ENCODE data around the gene CDC14A.

CDC14A gene

DNA sequence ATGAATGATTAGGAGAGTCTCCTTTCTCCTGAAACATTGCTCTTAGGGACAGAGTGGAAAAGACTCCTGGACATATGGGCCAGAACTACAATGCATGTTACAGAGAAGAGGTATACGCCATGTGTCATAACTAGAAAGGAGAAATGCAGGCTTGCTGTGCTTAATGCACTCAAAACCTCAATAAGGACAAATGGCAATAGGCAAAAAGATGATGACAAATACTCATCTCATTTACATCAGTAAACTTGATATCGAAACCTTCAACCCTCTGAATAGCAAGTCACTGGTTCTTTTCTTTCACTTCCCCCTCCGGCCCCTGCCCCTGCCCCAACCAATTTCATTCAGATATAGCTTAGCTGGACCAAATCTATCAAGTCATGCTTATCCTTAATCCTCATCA lies 183.7 kb downstream of the CDC14A start:
- DNase-seq (ENCODE audit: low read depth, low spot score) = no peak

DNA sequence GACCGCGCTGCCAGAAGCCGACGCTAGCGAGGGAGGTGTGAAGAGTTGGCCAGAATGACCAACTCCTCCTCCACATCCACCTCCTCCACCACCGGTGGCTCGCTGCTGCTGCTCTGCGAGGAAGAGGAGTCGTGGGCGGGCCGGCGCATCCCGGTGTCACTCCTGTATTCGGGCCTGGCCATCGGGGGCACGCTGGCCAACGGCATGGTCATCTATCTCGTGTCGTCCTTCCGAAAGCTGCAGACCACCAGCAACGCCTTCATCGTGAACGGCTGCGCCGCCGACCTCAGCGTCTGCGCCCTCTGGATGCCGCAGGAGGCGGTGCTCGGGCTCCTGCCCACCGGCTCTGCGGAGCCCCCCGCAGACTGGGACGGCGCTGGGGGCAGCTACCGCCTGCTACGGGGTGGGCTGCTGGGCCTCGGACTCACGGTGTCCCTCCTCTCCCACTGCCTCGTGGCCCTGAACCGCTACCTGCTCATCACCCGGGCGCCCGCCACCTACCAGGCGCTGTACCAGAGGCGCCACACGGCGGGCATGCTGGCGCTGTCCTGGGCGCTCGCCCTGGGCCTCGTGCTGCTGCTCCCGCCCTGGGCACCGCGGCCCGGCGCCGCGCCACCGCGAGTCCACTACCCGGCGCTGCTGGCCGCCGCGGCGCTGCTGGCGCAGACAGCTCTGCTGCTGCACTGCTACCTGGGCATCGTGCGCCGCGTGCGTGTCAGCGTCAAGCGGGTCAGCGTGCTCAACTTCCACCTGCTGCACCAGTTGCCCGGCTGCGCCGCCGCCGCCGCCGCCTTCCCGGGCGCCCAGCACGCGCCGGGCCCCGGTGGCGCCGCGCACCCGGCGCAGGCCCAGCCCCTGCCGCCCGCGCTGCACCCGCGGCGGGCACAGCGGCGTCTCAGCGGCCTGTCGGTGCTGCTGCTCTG lies 186.9 kb downstream of the CDC14A start:
- DNase-seq (ENCODE audit: low read depth, low spot score) = no peak

DNA sequence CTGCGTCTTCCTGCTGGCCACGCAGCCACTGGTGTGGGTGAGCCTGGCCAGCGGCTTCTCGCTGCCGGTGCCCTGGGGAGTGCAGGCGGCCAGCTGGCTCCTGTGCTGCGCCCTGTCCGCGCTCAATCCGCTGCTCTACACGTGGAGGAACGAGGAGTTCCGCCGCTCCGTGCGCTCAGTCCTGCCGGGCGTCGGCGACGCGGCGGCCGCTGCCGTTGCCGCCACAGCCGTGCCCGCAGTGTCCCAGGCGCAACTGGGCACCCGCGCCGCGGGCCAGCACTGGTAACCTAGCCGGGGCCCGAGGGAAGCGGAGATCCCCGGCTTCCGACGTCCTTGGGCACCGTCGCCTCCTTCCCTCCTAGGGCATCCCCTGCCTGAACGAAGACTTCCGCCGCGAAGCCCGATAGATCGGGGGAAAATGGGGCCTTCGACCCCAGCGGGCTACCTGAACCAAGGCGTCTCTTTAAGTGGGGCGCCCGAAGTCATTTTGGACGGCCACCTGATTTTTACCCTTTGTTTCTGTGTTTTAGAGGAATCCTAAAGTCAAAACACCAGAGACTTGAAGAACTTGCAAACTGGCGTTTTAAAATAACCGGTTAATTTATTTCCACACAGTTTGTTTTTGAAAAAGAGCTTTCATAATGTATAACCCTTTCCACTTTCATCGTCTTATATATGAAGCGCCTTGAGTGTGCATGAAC lies 187.7 kb downstream of the CDC14A start:
- DNase-seq (ENCODE audit: low read depth, low spot score) = no peak

DNA sequence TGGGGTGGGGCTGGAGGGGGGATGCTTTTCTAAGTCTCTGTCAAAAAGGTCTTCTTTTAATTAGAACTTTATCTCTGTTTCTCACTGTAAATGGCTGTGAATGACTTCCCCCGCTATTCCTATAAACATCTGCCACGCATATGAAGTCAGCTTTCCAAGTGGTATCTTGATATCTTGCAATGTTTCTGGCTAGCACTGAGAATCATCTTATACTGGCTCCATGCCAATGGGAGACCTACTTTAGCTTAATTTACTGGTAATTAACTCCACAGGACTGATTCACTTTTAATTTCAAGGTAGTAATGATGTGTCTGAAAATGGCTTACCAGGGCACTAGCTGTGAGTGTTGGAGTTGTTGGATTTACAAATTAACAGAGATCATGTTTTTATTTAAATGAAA lies 190.0 kb downstream of the CDC14A start:
- no peak for DNase-seq (ENCODE audit: low read depth, low spot score)

DNA sequence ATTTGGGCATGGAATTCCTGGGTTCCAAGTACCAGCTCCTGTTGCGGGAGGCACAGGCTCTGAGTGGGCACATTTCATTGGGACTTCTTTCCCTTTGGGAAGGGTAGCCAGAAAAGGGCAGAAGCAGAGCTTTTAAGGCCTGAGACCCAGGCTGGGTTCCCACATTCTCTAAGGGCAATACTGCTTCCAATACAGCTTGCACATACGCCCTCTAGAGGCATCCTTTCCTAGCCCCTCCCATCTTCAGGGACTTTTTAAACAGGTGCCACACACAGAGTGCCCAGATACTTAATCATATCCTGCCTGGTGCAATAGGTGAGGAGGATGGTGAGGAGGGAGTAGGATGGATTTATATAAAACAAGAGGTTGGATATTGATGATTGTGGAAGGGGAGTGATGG lies 191.3 kb downstream of the CDC14A start:
- no peak for DNase-seq (ENCODE audit: low read depth, low spot score)

DNA sequence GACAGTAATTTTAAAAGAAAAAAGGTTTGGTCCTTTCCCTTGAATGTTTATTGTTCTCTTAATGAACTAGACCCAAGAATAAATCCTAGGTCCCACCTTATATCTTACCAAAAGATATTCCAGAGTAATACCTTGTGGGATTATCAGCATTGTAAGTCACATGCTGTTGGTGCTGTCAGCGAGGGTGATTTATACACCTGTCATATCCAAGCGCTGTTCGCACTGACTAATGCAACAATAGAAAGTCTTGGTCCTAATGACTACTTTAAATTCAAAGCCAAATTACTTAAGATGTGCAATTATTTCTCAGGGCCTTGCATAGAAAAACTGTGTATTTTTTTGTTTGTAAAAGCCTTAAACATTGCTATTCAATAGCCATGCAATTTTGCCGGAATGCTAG lies 192.5 kb downstream of the CDC14A start:
- DNase-seq (ENCODE audit: low read depth, low spot score) = no peak

DNA sequence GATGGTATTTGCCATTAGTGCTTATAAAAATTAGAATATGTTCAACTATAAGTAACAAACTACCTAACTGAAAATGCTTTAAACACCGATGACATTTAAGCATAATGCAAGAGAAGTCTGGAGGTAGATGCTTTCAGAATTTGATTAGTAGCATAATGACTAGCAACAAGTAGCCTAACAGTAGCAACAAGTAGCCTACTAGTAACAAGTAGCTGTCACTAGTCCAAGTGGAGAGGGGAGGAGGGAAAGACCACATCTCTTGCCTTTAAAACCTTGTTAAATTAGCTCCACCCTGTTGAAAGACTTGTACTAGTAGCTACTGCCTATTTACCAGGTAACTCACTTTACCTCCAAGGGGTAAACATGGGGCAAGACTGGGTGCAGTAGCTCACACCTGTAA lies 193.5 kb downstream of the CDC14A start:
- no peak for DNase-seq (ENCODE audit: low read depth, low spot score)

DNA sequence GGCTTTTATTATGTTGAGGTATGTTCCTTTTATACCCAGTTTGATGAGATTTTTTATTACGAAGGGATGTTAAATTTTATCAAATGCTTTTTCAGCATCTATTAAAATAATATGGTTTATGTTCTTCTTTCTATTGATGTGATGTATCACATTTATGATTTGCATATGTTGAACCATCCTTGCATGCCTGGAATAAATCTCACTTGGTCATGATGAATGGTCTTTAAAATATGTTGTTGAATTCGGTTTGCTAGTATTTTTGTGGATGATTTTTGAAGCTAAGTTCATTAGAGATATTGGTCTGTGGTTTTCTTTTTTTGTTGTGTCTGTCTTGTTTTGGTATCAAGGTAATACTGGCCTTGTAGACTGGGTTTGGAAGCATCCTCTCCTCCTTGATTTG lies 199.7 kb downstream of the CDC14A start:
- DNase-seq (ENCODE audit: low read depth, low spot score) = no peak

DNA sequence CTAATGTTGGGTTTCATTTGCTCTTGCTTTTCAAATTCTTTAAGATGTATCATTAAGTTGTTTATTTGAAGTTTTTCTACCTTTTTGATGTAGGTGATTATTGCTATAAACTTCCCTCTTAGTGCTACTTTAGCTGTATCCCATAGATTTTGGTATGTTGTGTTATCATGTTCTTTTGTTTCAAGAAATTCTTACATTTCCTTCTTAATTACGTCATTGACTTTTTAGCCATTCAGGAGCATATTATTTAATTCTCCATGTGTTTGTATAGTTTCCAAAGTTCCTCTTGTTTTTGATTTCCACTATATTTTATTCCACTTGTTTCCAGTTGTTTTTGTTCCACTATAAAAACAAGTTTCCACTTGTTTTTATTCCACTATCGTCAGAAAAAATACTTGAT lies 200.6 kb downstream of the CDC14A start:
- DNase-seq (ENCODE audit: low read depth, low spot score) = no peak

DNA sequence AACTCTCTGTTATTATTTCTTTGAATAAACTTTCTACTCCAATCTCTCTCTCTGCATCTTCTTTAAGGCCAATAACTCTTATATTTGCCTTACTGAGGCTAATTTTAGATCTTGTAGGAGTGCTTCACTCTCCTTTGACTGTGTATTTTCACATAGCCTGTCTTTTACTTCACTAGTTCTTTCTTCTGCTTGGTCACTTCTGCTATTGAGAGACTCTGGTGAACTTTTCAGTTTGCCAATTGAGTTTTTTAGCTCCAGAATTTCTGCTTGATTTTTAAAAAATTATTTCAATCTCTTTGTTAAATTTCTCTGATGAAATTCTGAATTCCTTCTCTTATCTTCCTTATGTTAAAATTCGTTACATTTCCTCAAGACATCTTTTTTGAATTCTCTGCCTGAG lies 203.9 kb downstream of the CDC14A start:
- no peak for DNase-seq (ENCODE audit: low read depth, low spot score)

DNA sequence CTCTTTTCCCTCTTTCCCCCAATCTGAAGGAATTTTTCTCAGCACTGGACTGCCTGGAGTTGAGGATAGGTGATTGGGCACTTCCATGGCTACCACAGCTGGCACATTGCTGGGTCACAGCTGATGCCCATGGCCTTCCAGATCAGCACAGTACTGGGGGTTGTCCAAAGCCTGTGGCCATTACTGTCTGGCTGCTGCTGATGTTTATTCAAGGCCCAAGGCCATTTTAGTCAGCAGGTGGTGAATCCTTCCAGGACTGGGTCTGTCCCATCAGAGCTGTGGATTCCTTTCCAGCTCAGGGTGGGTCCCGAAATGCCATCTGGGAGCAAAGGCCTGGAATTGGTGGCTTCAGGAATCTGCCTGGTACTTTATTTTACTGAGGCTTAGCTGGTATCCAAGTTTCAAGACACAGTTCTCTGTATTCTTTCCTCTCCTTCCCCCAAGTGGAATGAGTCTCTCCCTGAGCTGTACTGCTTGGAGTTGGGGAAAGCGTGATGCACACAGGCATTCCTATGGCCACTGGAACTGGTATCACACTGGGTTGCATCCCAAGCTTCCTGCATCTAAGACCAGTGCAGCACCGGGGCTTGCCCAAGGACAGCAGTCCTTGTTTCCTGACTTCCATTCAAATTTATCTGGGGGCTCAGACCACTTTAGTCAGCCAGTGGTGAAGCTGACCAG lies 204.8 kb downstream of the CDC14A start:
- DNase-seq (ENCODE audit: low read depth, low spot score) = no peak

DNA sequence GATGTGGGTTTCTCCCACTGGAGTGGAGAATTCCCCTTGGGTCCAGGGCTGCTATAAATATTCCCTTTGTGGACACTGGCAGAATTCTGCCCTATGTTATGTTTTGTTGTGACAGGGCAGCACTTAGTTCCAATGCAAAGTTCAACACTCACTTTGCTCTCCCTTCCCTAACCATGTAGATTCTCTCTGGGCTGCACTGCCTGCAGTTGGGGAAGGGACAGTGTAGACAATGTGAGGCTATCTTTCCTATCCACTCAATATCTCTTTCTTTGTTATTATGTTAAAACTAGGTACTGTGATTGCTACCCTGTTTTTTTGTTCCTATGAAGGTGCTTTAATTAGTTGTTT lies 205.3 kb downstream of the CDC14A start:
- no peak for DNase-seq (ENCODE audit: low read depth, low spot score)

DNA sequence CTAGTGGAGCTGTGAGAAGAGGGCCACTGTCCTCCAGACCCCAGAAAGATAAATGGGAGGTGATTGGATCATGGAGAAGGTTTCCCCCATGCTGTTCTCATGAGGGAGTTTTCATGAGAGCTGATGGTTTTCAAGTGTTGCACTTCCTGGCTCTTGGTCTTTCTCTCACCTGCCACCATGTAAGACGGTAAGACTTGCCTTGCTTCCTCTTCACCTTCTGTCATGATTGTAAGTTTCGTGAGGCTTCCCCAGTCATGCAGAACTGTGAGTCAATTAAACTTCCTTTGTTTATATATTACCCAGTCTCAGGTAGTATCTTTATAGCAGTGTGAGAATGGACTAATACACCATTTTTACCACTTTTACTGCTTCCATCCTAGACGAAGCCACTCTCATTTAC lies 213.2 kb downstream of the CDC14A start:
- DNase-seq (ENCODE audit: low read depth, low spot score) = no peak

DNA sequence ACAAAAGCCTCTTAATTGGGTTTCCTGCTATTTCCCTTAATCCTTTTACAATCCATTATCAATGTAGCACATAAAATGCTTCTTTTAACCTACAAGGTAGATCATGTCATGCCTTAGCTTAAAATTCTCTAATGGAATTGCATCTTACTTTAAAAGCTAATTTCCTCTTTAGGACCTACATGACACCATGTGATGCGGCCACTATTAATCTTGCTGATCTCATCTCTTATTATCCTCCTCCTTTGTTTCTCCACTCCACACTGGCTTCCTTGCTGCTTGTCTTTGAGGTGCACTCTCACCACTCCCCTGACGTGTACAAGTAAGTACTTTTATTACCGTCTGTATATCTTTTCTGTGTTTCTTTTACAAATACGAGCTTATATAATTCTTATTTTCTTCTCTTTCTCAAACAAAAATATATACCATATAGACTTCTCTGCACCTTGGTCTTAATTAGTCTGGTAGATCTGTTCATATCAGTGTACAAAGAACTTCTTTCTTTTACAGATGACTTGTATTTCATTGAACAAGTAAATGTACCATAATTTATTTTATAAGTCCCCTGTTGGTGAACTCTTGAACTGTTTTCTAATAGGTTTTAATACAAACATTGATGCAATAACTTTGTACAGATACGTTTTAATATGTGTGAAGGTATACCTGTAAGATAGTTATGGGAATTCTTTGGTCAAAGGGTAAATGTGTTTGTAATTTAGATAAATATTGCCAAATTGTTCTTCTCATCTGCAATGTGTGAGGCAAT lies 213.8 kb downstream of the CDC14A start:
- no peak for DNase-seq (ENCODE audit: low read depth, low spot score)

DNA sequence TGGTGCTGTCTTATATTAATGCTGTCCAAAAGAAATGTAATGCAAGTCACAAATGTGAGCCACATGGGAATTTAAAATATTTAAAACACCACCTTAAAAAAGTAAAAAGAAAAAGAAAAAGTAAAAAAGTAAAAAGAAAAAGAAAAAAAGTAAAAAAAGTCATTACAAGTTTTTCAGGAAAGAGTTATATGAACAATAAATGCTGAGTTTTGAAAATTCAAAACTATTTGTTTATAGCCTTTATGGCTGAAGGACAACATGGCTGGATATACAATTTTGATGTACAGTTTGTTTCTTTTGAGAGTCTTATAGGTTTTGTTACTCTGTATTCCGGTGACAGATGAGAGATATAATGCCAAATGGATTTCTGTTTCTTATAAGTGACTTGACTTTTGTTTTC lies 214.8 kb downstream of the CDC14A start:
- DNase-seq (ENCODE audit: low read depth, low spot score) = no peak
